Breast epithelium (tissue), 4 donors: ENCODE data around the gene STEAP4. TPM values are rescaled to one million over a fixed set of nuclear protein-coding genes. Genes with fewer than 3 reads are reported as not detected.
"Not testable (repeated sequence)": the region's sequence is repeated elsewhere in the genome, so short reads cannot be mapped to it uniquely, and the experiment has no call there.

ENCODE experiments used
- DNase-seq, 2 donors: peaks; one replicate each; pipeline ENCODE4 v3.0.0-alpha.2; 2019; ENCODE audit warnings: low spot score in 2 of 2
- H3K27ac ChIP-seq, 2 donors: fragments of 200-600 bp; sonication (generic) in 1 of 2; one replicate each; pipeline ENCODE4 v1.5.1; 2016 to 2019; ENCODE audit warnings: mild to moderate bottlenecking in 1 of 2
- H3K27me3 ChIP-seq, 2 donors: fragments of 200-600 bp; sonication (generic) in 1 of 2; one replicate each; pipeline versions ENCODE4 v1.5.1 to v1.6.0; 2017 to 2019; ENCODE audit warnings: control low read depth in 1 of 2, mild to moderate bottlenecking in 1 of 2
- H3K36me3 ChIP-seq: fragments of 200-600 bp; one replicate; pipeline ENCODE4 v1.5.1; 2019
- H3K4me1 ChIP-seq, 2 donors: fragments of 200-600 bp; sonication (generic); one replicate each; pipeline ENCODE4 v1.5.1; 2016 to 2019; ENCODE audit warnings: control low read depth in 1 of 2
- H3K4me3 ChIP-seq, 3 donors: fragments of 200-600 bp; sonication (generic); 1 replicate in 2 of 3; 2 replicates in 1 of 3; pipeline ENCODE4 v1.5.1; 2016 to 2019; ENCODE audit warnings: mild to moderate bottlenecking in 3 of 3, moderate library complexity in 2 of 3
- H3K9me3 ChIP-seq, 2 donors: fragments of 200-600 bp; sonication (generic) in 1 of 2; one replicate each; pipeline ENCODE4 v1.5.1; 2016 to 2019; ENCODE audit warnings: control low read depth in 1 of 2
- CTCF ChIP-seq, 3 donors: fragments of 450-650 bp; IDR thresholded peaks; one replicate each; pipeline ENCODE4 v1.5.1; 2016 to 2017; ENCODE audit warnings: antibody characterized with exemption in 3 of 3, mild to moderate bottlenecking in 3 of 3, moderate library complexity in 3 of 3
- POLR2A ChIP-seq: fragments of 450-650 bp; IDR thresholded peaks from one replicate; pipeline ENCODE4 v1.6.1; 2016; ENCODE audit warnings: antibody characterized with exemption, mild to moderate bottlenecking, moderate library complexity
- POLR2AphosphoS5 ChIP-seq, 3 donors: sonication (generic); formaldehyde crosslinking; IDR thresholded peaks; one replicate each; pipeline ENCODE4 v1.6.1; 2017; ENCODE audit warnings: antibody characterized with exemption in 3 of 3
- intact Hi-C: fragments of 100-400 bp; cut with DNase I; formaldehyde crosslinking; loops from one replicate; pipeline ENCODE4 v1.15.1; 2023; ENCODE audit warnings: low total_unique reads
- total RNA-seq, 3 donors: library from RNA; depleted of rRNA; stranded (reverse); fragments of >200 nt; gene quantifications; one replicate each; pipeline ENCODE4 v1.1.0, GENCODE V29; 2016

Gene STEAP4
- total RNA-seq, 3 donors from 2014 or later: 49.3 to 165 (median 73.1) TPM

- H3K4me1 ChIP-seq: no peaks in the 10 kb centered on the region
- H3K36me3 ChIP-seq: no peaks in the 10 kb centered on the region
- peak overlapping the region; percentile 22 to 68 for H3K27ac ChIP-seq
- no peak overlapping the region for H3K4me3 ChIP-seq
- H3K9me3 ChIP-seq: no peaks in the 10 kb centered on the region
- TF ChIP-seq CTCF (IDR thresholded peaks at IDR 0.05) (no peak), POLR2AphosphoS5 (IDR thresholded peaks at IDR 0.05) (peak in 1 of 3 donors; percentile 71)
- peak in 1 of 2 donors; percentile 25 for DNase-seq
- intact Hi-C loops: no loop called here
- no peaks in the 10 kb centered on the region for H3K27me3 ChIP-seq
Observed at GRCh38 chr7:88278881-88279280, 27.8 kb downstream of the STEAP4 start.

- H3K4me3 ChIP-seq: no peak overlapping the region
- H3K27me3 ChIP-seq: no peaks in the 10 kb centered on the region
- H3K4me1 ChIP-seq: no peaks in the 10 kb centered on the region
- intact Hi-C loops: no loop called here
- H3K27ac ChIP-seq: no peak overlapping the region
- no peak for TF ChIP-seq POLR2A
- H3K9me3 ChIP-seq: no peaks in the 10 kb centered on the region
- no peaks in the 10 kb centered on the region for H3K36me3 ChIP-seq
- no peak for DNase-seq
Observed at GRCh38 chr7:88276605-88277153, 30.0 kb downstream of the STEAP4 start.

GRCh38 chr7:88274856-88275255, 31.8 kb downstream of the STEAP4 start:
- H3K4me1 ChIP-seq, H3K4me3 ChIP-seq, H3K27ac ChIP-seq, H3K36me3 ChIP-seq, DNase-seq, H3K27me3 ChIP-seq, H3K9me3 ChIP-seq, intact Hi-C loops: not testable (repeated sequence)

GRCh38 chr7:88269586-88269985, 37.1 kb downstream of the STEAP4 start:
- Histone ChIP-seq H3K27me3 (no peaks in the 10 kb centered on the region), H3K27ac (no peak overlapping the region), H3K36me3 (no peaks in the 10 kb centered on the region), H3K9me3 (no peaks in the 10 kb centered on the region), H3K4me3 (no peak overlapping the region), H3K4me1 (no peaks in the 10 kb centered on the region)
- intact Hi-C loops: no loop called here
- TF ChIP-seq POLR2AphosphoS5 (IDR thresholded peaks at IDR 0.05): no peak
- TF ChIP-seq POLR2A: no peak
- TF ChIP-seq CTCF (IDR thresholded peaks at IDR 0.05): no peak
- DNase-seq: no peak

- H3K27ac ChIP-seq: no peak overlapping the region
Observed at GRCh38 chr7:88268858-88269257, 37.8 kb downstream of the STEAP4 start.

GRCh38 chr7:88268051-88268450, 38.6 kb downstream of the STEAP4 start:
- no peak for TF ChIP-seq CTCF (IDR thresholded peaks at IDR 0.05)
- TF ChIP-seq POLR2AphosphoS5 (IDR thresholded peaks at IDR 0.05): no peak
- TF ChIP-seq POLR2A: no peak
- intact Hi-C loops: no loop called here
- H3K36me3 ChIP-seq: no peaks in the 10 kb centered on the region
- H3K27me3 ChIP-seq: no peaks in the 10 kb centered on the region
- DNase-seq: no peak
- no peaks in the 10 kb centered on the region for H3K9me3 ChIP-seq
- H3K27ac ChIP-seq: no peak overlapping the region
- H3K4me3 ChIP-seq: no peak overlapping the region
- no peaks in the 10 kb centered on the region for H3K4me1 ChIP-seq

More at GRCh38 chr7:88268858-88269257, 37.8 kb downstream of the STEAP4 start:
- Histone ChIP-seq H3K36me3 (no peaks in the 10 kb centered on the region), H3K9me3 (no peaks in the 10 kb centered on the region), H3K27me3 (no peaks in the 10 kb centered on the region), H3K4me1 (no peaks in the 10 kb centered on the region), H3K4me3 (no peak overlapping the region)
- no peak for DNase-seq
- intact Hi-C loops: no loop called here
- TF ChIP-seq POLR2AphosphoS5 (IDR thresholded peaks at IDR 0.05) (no peak), CTCF (IDR thresholded peaks at IDR 0.05) (no peak), POLR2A (no peak)
